ENCODE data around the gene IDH2.

IDH2 gene

GRCh38 chr15:90042766-90043529 is 59.3 kb downstream of the IDH2 start:
- no peak for TF ChIP-seq CTCF (IDR thresholded peaks at IDR 0.05)
- H3K36me3 ChIP-seq (ENCODE audit: control insufficient read depth, insufficient read depth, low read length), result no peaks in the 10 kb centered on the region
- no peak overlapping the region for H2AFZ ChIP-seq
- peaks cover 5% of the 10 kb centered on the region for H3K4me1 ChIP-seq
- H3K9ac ChIP-seq, result no peak overlapping the region
- H3K27ac ChIP-seq, result no peak overlapping the region
- no peaks in the 10 kb centered on the region for H3K27me3 ChIP-seq (ENCODE audit: control insufficient read depth, insufficient read depth, low read length)
- H3K79me2 ChIP-seq, result peaks cover 8% of the 10 kb centered on the region
- H3K4me3 ChIP-seq (ENCODE audit: low read depth, low read length), result no peak overlapping the region
- H3K4me2 ChIP-seq (ENCODE audit: low read length), result no peak overlapping the region
- no peaks in the 10 kb centered on the region for H3K9me3 ChIP-seq (ENCODE audit: control insufficient read depth, low read length)

DNA sequence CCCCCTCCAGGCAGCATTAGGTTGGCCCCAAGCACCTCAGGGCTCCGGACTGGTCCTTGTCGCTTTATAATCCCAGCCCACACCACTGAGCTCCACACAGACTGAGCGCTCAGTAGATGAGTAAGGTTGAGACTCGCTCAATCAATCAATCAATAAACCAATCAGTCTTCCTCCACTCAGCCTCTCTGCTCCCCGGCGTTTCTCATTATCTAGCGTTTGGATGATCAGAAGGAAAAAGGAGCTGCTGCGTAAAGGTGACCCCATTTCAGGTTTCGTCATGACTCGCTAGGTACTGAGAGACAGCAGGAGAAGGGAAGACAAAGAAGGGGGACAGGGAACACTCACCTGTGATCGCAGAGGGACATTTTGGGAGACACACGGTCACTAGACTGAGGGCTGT is 59.9 kb downstream of the IDH2 start:
- Histone ChIP-seq H3K27ac (no peak overlapping the region), H2AFZ (no peak overlapping the region), H3K4me3 (ENCODE audit: low read depth, low read length) (no peak overlapping the region), H3K79me2 (peaks cover 5% of the 10 kb centered on the region), H3K9me3 (ENCODE audit: control insufficient read depth, low read length) (no peaks in the 10 kb centered on the region), H3K36me3 (ENCODE audit: control insufficient read depth, insufficient read depth, low read length) (no peaks in the 10 kb centered on the region), H3K9ac (no peak overlapping the region), H3K27me3 (ENCODE audit: control insufficient read depth, insufficient read depth, low read length) (no peaks in the 10 kb centered on the region), H3K4me1 (peaks cover 5% of the 10 kb centered on the region), H3K4me2 (ENCODE audit: low read length) (no peak overlapping the region)
- no peak for TF ChIP-seq CTCF (IDR thresholded peaks at IDR 0.05)

- Histone ChIP-seq H3K4me1 (no peaks in the 10 kb centered on the region), H3K4me3 (ENCODE audit: low read depth, low read length) (no peak overlapping the region), H3K27ac (no peak overlapping the region), H3K36me3 (ENCODE audit: control insufficient read depth, insufficient read depth, low read length) (no peaks in the 10 kb centered on the region), H3K9me3 (ENCODE audit: control insufficient read depth, low read length) (no peaks in the 10 kb centered on the region), H3K4me2 (ENCODE audit: low read length) (no peak overlapping the region), H2AFZ (no peak overlapping the region), H3K9ac (no peak overlapping the region), H3K79me2 (peaks cover 5% of the 10 kb centered on the region), H3K27me3 (ENCODE audit: control insufficient read depth, insufficient read depth, low read length) (no peaks in the 10 kb centered on the region)
- TF ChIP-seq CTCF (IDR thresholded peaks at IDR 0.05), result no peak
These were observed 61.6 kb downstream of the IDH2 start for GRCh38 chr15:90040618-90041017.

DNA sequence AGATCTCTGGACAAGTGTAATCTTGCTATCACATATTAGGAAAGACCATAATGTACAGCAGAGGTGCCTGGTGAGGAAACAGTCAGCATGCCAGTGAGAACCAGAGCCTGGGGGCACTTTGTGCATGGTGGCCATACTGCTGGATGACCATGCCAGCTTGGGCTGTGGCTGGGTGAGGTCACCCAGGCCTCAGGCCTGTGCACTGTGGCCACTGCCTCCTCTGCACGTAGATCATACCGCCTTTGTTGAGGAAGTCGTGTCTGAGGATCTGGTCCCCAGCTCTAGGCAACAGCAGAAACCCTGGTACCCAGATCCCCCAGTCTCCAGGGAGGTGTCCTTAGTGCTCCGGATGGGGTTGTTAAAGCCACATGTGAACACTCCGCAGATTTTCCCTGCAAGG is 62.3 kb downstream of the IDH2 start:
- no peaks in the 10 kb centered on the region for H3K4me1 ChIP-seq
- no peak overlapping the region for H3K27ac ChIP-seq
- no peaks in the 10 kb centered on the region for H3K9me3 ChIP-seq (ENCODE audit: control insufficient read depth, low read length)
- H3K9ac ChIP-seq, result no peak overlapping the region
- H3K79me2 ChIP-seq, result peaks cover 4% of the 10 kb centered on the region
- H3K36me3 ChIP-seq (ENCODE audit: control insufficient read depth, insufficient read depth, low read length), result no peaks in the 10 kb centered on the region
- TF ChIP-seq CTCF (IDR thresholded peaks at IDR 0.05), result no peak
- no peak overlapping the region for H3K4me2 ChIP-seq (ENCODE audit: low read length)
- H3K4me3 ChIP-seq (ENCODE audit: low read depth, low read length), result no peak overlapping the region
- H2AFZ ChIP-seq, result no peak overlapping the region
- H3K27me3 ChIP-seq (ENCODE audit: control insufficient read depth, insufficient read depth, low read length), result no peaks in the 10 kb centered on the region

GRCh38 chr15:90038632-90039095 is 63.6 kb downstream of the IDH2 start:
- Histone ChIP-seq H3K4me3 (ENCODE audit: low read depth, low read length) (no peak overlapping the region), H3K27me3 (ENCODE audit: control insufficient read depth, insufficient read depth, low read length) (no peaks in the 10 kb centered on the region), H3K79me2 (no peaks in the 10 kb centered on the region), H3K27ac (no peak overlapping the region), H3K9ac (no peak overlapping the region), H3K9me3 (ENCODE audit: control insufficient read depth, low read length) (no peaks in the 10 kb centered on the region), H2AFZ (no peak overlapping the region), H3K4me2 (ENCODE audit: low read length) (no peak overlapping the region), H3K4me1 (no peaks in the 10 kb centered on the region), H3K36me3 (ENCODE audit: control insufficient read depth, insufficient read depth, low read length) (no peaks in the 10 kb centered on the region)
- no peak for TF ChIP-seq CTCF (IDR thresholded peaks at IDR 0.05)

All from parathyroid adenoma (tissue), 2 donors.